Liver (tissue), 3 donors: ENCODE measurements around the gene ATP6V1F.

ENCODE experiments used
- ATF3 ChIP-seq: IDR thresholded peaks from 2 replicates; pipeline ENCODE4 v1.6.1; 2016; ENCODE audit warnings: antibody characterized with exemption
- CTCF ChIP-seq: fragments of 150-350 bp; IDR thresholded peaks from 2 replicates; pipeline ENCODE4 v1.5.1; 2017; ENCODE audit warnings: improper control_type of control experiment, low read depth, low read length; ENCODE audit not compliant: missing input control
- FOXA2 ChIP-seq: IDR thresholded peaks from 2 replicates; pipeline ENCODE4 v1.6.1; 2016; ENCODE audit warnings: antibody characterized with exemption
- RXRA ChIP-seq, 2 donors: IDR thresholded peaks; 2 replicates each; pipeline ENCODE4 v1.6.1; 2017 to 2018; ENCODE audit warnings: antibody characterized with exemption in 2 of 2, mild to moderate bottlenecking in 1 of 2
- SP1 ChIP-seq: IDR thresholded peaks from 2 replicates; pipeline ENCODE4 v1.6.1; 2018; ENCODE audit warnings: antibody characterized with exemption, mild to moderate bottlenecking
- donor health status: healthy.
- donor health status: healthy.

GRCh38 chr7:128845475-128845874 is 17.2 kb upstream of the ATP6V1F start:
- TF ChIP-seq CTCF, result no peak
- TF ChIP-seq RXRA (IDR thresholded peaks at IDR 0.05), result no peak
- no peak for TF ChIP-seq FOXA2
- no peak for TF ChIP-seq ATF3
- no peak for TF ChIP-seq SP1
